Tibial nerve (tissue), 4 donors: ENCODE measurements around the gene NSFL1C. TPM values are rescaled to one million over a fixed set of nuclear protein-coding genes. Genes with fewer than 3 reads are reported as not detected.

ENCODE experiments used
- DNase-seq, 2 donors: peaks; one replicate each; pipeline ENCODE4 v3.0.0-alpha.2; 2019; ENCODE audit warnings: low spot score in 2 of 2
- H3K27ac ChIP-seq, 4 donors: fragments of 200-600 bp; sonication (generic) in 3 of 4; one replicate each; pipeline ENCODE4 v1.5.1; 2017 to 2019; ENCODE audit warnings: mild to moderate bottlenecking in 1 of 4
- H3K27me3 ChIP-seq, 2 donors: fragments of 200-600 bp; sonication (generic) in 1 of 2; one replicate each; pipeline versions ENCODE4 v1.5.1 to v1.6.0; 2017 to 2019
- H3K36me3 ChIP-seq, 3 donors: fragments of 200-600 bp; sonication (generic); one replicate each; pipeline ENCODE4 v1.5.1; 2018 to 2019
- H3K4me1 ChIP-seq, 4 donors: fragments of 200-600 bp; sonication (generic) in 3 of 4; one replicate each; pipeline ENCODE4 v1.5.1; 2017 to 2019
- H3K4me3 ChIP-seq, 4 donors: fragments of 200-600 bp; sonication (generic) in 3 of 4; one replicate each; pipeline ENCODE4 v1.5.1; 2017 to 2019; ENCODE audit warnings: mild to moderate bottlenecking in 1 of 4, moderate library complexity in 1 of 4
- H3K9me3 ChIP-seq, 4 donors: fragments of 200-600 bp; sonication (generic) in 3 of 4; one replicate each; pipeline ENCODE4 v1.5.1; 2017 to 2019
- CTCF ChIP-seq, 5 experiments: fragments of 200-600 bp in 3 of 5; fragments of 450-650 bp in 2 of 5; sonication (generic) in 3 of 5; IDR thresholded peaks; one replicate each; pipeline ENCODE4 v1.5.1; 2016 to 2019; ENCODE audit warnings: antibody characterized with exemption in 5 of 5, mild to moderate bottlenecking in 3 of 5, moderate library complexity in 2 of 5
- EP300 ChIP-seq, 2 donors: sonication (generic); formaldehyde crosslinking; IDR thresholded peaks; one replicate each; pipeline ENCODE4 v1.6.1; 2017; ENCODE audit warnings: antibody characterized with exemption in 2 of 2, mild to moderate bottlenecking in 1 of 2
- POLR2A ChIP-seq, 2 donors: fragments of 450-650 bp; IDR thresholded peaks; one replicate each; pipeline ENCODE4 v1.6.1; 2017; ENCODE audit warnings: antibody characterized with exemption in 2 of 2, mild to moderate bottlenecking in 2 of 2, moderate library complexity in 2 of 2
- WGBS, 2 donors: methylation state at CpG; one replicate each; pipeline ENCODE4 v1.1.5; 2018; 5-methylcytosine and 5-hydroxymethylcytosine counted together
- total RNA-seq, 4 donors: library from RNA; depleted of rRNA; stranded (reverse); fragments of >200 nt; gene quantifications; one replicate each; pipeline ENCODE4 v1.1.0, GENCODE V29; 2016

NSFL1C gene
- total RNA-seq, 4 donors from 2014 or later, result 31.0 to 71.4 (median 49.9) TPM

- peak; percentile 49 to 51 for DNase-seq
- no peaks in the 10 kb centered on the region for H3K27me3 ChIP-seq
- no peak overlapping the region for H3K27ac ChIP-seq
- H3K4me3 ChIP-seq, result no peak overlapping the region
- no peak for TF ChIP-seq POLR2A (IDR thresholded peaks at IDR 0.05)
- TF ChIP-seq CTCF (IDR thresholded peaks at IDR 0.05), result peak; percentile 68 to 83 (median 81)
- no peaks in the 10 kb centered on the region for H3K9me3 ChIP-seq
- WGBS, 2 donors, result 29 to 38% methylated on average over 5 of the region's 5 CpGs
- H3K4me1 ChIP-seq, result no peaks in the 10 kb centered on the region
- peaks cover 0 to 45% (median 0%) of the 10 kb centered on the region in 3 donors for H3K36me3 ChIP-seq
Measured at GRCh38 chr20:1437235-1437904, 29.3 kb downstream of the NSFL1C start.

- WGBS, 2 donors, result 87 to 88% methylated on average over 8 of the region's 8 CpGs
- Histone ChIP-seq H3K27me3 (no peaks in the 10 kb centered on the region), H3K27ac (no peak overlapping the region), H3K4me1 (no peaks in the 10 kb centered on the region), H3K36me3 (peaks cover 0 to 34% (median 0%) of the 10 kb centered on the region in 3 donors), H3K4me3 (no peak overlapping the region), H3K9me3 (no peaks in the 10 kb centered on the region)
- no peak for DNase-seq
- no peak for TF ChIP-seq CTCF (IDR thresholded peaks at IDR 0.05)
- no peak for TF ChIP-seq POLR2A (IDR thresholded peaks at IDR 0.05)
- TF ChIP-seq EP300 (IDR thresholded peaks at IDR 0.05), result no peak
Measured at GRCh38 chr20:1436263-1436662, 30.4 kb downstream of the NSFL1C start.

DNA sequence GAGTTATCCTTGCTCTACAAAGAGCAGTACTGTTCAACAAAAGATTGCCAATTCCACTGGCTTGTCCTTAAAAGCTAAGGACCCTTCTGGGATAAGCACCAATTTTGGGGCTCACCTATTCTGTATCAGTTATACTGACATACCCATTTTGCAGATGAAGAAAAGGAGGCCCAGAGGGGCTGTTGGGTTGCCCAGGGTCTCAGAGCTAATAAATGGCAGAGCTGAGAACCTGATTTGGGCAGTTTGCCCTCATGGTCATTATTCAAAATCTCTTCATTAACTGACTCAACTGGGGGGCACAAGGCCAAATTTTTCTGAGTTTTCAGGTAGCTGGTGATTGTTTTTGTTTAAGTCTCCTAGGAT is 31.3 kb downstream of the NSFL1C start:
- H3K36me3 ChIP-seq, result peaks cover 0 to 26% (median 0%) of the 10 kb centered on the region in 3 donors
- no peak overlapping the region for H3K27ac ChIP-seq

DNA sequence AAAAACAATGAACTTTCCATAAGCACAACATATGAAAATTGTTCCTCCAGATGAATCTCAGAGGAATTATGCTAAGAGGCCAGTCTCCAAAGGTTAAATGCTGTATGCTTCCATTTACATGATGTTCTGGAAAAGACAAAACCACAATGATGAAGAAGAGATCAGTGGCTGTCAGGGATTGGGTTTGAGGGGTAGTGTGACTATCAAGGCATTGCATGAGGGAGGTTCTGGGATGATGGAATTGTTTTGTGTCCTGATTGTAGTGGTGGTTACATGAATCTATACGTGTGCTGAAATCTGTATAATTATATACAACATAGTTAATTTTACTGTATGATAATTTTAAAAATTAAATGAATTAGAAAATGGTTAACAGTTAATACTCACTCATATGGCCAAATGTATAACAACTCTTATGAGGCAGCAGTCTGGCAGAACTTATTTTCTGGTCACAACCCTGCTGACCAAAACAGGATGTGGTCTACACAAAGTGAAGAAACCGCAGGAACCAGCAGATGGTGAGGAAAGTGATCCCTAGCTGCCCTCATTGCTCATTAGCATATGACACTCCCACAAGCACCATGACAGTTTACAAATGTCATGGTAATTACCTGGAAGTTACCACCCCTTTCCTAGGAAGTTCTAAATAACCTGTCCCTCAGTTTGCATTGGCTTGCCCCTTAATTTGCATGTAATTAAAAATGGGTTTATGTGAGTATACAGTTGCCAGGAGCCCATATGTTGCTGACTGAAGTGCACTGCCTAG is 31.9 kb downstream of the NSFL1C start:
- H3K36me3 ChIP-seq, result peaks cover 0 to 20% (median 0%) of the 10 kb centered on the region in 3 donors
- H3K4me1 ChIP-seq, result no peaks in the 10 kb centered on the region
- 71 to 72% methylated on average over 2 of the region's 2 CpGs for WGBS, 2 donors
- no peaks in the 10 kb centered on the region for H3K27me3 ChIP-seq
- peak in 1 of 2 donors; percentile 45 for TF ChIP-seq EP300 (IDR thresholded peaks at IDR 0.05)
- no peak for TF ChIP-seq CTCF (IDR thresholded peaks at IDR 0.05)
- DNase-seq, result peak in 1 of 2 donors; percentile 53
- no peak overlapping the region for H3K27ac ChIP-seq
- no peaks in the 10 kb centered on the region for H3K9me3 ChIP-seq
- H3K4me3 ChIP-seq, result no peak overlapping the region

More for the DNA sequence above, 31.3 kb downstream of the NSFL1C start:
- H3K27me3 ChIP-seq, result no peaks in the 10 kb centered on the region
- TF ChIP-seq POLR2A (IDR thresholded peaks at IDR 0.05), result no peak
- TF ChIP-seq CTCF (IDR thresholded peaks at IDR 0.05), result no peak
- no peak for TF ChIP-seq EP300 (IDR thresholded peaks at IDR 0.05)
- no peaks in the 10 kb centered on the region for H3K9me3 ChIP-seq
- no peak overlapping the region for H3K4me3 ChIP-seq
- DNase-seq, result no peak
- H3K4me1 ChIP-seq, result no peaks in the 10 kb centered on the region

- no peak for DNase-seq
- TF ChIP-seq POLR2A (IDR thresholded peaks at IDR 0.05) (no peak), EP300 (IDR thresholded peaks at IDR 0.05) (no peak), CTCF (IDR thresholded peaks at IDR 0.05) (no peak)
- no peaks in the 10 kb centered on the region for H3K27me3 ChIP-seq
- H3K27ac ChIP-seq, result no peak overlapping the region
- 58 to 70% methylated on average over 1 of the region's 1 CpG for WGBS, 2 donors
- H3K4me3 ChIP-seq, result no peak overlapping the region
- no peaks in the 10 kb centered on the region for H3K9me3 ChIP-seq
- no peaks in the 10 kb centered on the region for H3K4me1 ChIP-seq
- H3K36me3 ChIP-seq, result peaks cover 0 to 16% (median 0%) of the 10 kb centered on the region in 3 donors
Measured at GRCh38 chr20:1431158-1431557, 35.5 kb downstream of the NSFL1C start.
